Erythroblast (primary cell): Measurements from ENCODE around the gene CPLX1.

Experiments
- GATA1 ChIP-seq: IDR thresholded peaks from 2 replicates; pipeline ENCODE4 v1.6.1; 2011; ENCODE audit warnings: low read depth, mild to moderate bottlenecking, control low read depth, low read length, moderate library complexity
- POLR2A ChIP-seq: IDR thresholded peaks from 2 replicates; pipeline ENCODE4 v1.6.1; 2011; ENCODE audit warnings: mild to moderate bottlenecking, low read length

- no peak for TF ChIP-seq POLR2A
- TF ChIP-seq GATA1: no peak
These were observed 12.0 kb downstream of the CPLX1 start for GRCh38 chr4:813900-814299.
